ENCODE measurements around the gene GMEB1. TPM values are rescaled to one million over a fixed set of nuclear protein-coding genes. Genes with fewer than 3 reads are reported as not detected.
"Not testable (repeated sequence)": the region's sequence is repeated elsewhere in the genome, so short reads cannot be mapped to it uniquely, and the experiment has no call there.

The GMEB1 gene
- total and polyA plus RNA-seq, 10 of the 15 experiments (the other 5 are each of a cell fraction or from before 2014, with no cell fraction given) = 4.9 to 17.6 (median 9.4) TPM

DNA sequence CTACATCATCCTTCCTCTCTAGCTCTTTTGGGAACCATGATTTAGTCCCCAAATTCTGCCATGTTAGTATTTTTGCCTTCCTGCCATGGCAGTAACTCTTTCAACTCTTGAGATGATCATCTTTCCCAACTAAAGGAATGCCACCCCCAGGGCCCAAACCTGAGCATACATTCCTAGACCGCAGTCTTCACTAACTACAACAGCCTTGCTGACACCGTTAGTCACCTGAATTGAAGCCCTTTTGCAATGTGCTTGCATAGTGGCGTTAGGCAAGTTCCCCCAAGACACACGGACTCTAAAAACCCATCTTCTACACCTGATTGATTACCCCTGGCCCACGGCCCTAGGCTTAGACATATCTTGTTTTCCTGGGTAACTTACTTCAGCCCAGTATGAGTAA lies 51.8 kb downstream of the GMEB1 start (continued):
- TF ChIP-seq, protein P1, sequence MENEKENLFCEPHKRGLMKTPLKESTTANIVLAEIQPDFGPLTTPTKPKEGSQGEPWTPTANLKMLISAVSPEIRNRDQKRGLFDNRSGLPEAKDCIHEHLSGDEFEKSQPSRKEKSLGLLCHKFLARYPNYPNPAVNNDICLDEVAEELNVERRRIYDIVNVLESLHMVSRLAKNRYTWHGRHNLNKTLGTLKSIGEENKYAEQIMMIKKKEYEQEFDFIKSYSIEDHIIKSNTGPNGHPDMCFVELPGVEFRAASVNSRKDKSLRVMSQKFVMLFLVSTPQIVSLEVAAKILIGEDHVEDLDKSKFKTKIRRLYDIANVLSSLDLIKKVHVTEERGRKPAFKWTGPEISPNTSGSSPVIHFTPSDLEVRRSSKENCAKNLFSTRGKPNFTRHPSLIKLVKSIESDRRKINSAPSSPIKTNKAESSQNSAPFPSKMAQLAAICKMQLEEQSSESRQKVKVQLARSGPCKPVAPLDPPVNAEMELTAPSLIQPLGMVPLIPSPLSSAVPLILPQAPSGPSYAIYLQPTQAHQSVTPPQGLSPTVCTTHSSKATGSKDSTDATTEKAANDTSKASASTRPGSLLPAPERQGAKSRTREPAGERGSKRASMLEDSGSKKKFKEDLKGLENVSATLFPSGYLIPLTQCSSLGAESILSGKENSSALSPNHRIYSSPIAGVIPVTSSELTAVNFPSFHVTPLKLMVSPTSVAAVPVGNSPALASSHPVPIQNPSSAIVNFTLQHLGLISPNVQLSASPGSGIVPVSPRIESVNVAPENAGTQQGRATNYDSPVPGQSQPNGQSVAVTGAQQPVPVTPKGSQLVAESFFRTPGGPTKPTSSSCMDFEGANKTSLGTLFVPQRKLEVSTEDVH (IDR thresholded peaks at IDR 0.05; ENCODE audit: low read depth, partially characterized antibody) = no peak
- TF ChIP-seq NFYA (IDR thresholded peaks at IDR 0.05; ENCODE audit: borderline replicate concordance, low read depth, low read length) = no peak
- no peak for TF ChIP-seq CREB1 (IDR thresholded peaks at IDR 0.05; ENCODE audit: low read depth)
- no peak for TF ChIP-seq EGR1 (IDR thresholded peaks at IDR 0.05; ENCODE audit: borderline replicate concordance in 1 of 2, low read depth in 2 of 2, low read length in 2 of 2)
- no peak for TF ChIP-seq ZNF217 (IDR thresholded peaks at IDR 0.05)
- no peak for TF ChIP-seq RAD51 (IDR thresholded peaks at IDR 0.05)
- TF ChIP-seq SREBF1 (IDR thresholded peaks at IDR 0.05; ENCODE audit: low read length) = no peak
- TF ChIP-seq, protein P2, sequence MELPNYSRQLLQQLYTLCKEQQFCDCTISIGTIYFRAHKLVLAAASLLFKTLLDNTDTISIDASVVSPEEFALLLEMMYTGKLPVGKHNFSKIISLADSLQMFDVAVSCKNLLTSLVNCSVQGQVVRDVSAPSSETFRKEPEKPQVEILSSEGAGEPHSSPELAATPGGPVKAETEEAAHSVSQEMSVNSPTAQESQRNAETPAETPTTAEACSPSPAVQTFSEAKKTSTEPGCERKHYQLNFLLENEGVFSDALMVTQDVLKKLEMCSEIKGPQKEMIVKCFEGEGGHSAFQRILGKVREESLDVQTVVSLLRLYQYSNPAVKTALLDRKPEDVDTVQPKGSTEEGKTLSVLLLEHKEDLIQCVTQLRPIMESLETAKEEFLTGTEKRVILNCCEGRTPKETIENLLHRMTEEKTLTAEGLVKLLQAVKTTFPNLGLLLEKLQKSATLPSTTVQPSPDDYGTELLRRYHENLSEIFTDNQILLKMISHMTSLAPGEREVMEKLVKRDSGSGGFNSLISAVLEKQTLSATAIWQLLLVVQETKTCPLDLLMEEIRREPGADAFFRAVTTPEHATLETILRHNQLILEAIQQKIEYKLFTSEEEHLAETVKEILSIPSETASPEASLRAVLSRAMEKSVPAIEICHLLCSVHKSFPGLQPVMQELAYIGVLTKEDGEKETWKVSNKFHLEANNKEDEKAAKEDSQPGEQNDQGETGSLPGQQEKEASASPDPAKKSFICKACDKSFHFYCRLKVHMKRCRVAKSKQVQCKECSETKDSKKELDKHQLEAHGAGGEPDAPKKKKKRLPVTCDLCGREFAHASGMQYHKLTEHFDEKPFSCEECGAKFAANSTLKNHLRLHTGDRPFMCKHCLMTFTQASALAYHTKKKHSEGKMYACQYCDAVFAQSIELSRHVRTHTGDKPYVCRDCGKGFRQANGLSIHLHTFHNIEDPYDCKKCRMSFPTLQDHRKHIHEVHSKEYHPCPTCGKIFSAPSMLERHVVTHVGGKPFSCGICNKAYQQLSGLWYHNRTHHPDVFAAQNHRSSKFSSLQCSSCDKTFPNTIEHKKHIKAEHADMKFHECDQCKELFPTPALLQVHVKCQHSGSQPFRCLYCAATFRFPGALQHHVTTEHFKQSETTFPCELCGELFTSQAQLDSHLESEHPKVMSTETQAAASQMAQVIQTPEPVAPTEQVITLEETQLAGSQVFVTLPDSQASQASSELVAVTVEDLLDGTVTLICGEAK (IDR thresholded peaks at IDR 0.05; ENCODE audit: borderline replicate concordance) = no peak

DNA sequence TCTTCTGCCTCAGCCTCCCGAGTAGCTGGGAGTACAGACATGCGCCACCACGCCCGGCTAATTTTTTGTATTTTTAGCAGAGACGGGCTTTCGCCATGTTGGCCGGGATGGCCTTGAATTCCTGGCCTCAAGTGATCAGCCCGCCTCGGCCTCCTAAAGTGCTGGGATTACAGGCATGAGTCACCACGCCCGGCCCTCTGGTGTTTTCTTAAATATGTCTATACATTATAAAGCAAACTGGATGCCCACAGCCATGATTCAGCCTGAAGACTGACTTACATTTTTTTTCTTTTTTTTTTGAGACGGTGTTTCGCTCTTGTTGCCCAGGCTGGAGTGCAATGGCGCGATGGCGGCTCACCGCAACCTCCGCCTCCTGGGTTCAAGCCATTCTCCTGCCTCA lies 53.3 kb downstream of the GMEB1 start:
- SMC1A ChIA-PET (ENCODE audit: uncharacterized antibody, unreplicated experiment); FAIRE-seq; H3K4me2 ChIP-seq (ENCODE audit: control insufficient read depth, insufficient read depth); H3K4me3 ChIP-seq; H2AFZ ChIP-seq (ENCODE audit: control insufficient read depth, low read depth, low read length); intact Hi-C loops (cut with micrococcal nuclease; ENCODE audit: unreplicated experiment); H3K9ac ChIP-seq (ENCODE audit: control insufficient read depth, insufficient read depth, low read length); H3K27ac ChIP-seq (ENCODE audit: control insufficient read depth, insufficient read depth); H3K9me3 ChIP-seq (replicated peaks; ENCODE audit: control insufficient read depth, insufficient read depth, low read length); in situ Hi-C loops (cut with MboI); DNase-seq (ENCODE audit: low read depth, low spot score); H3K79me2 ChIP-seq (ENCODE audit: control insufficient read depth, insufficient read depth, low read length); H3K36me3 ChIP-seq (ENCODE audit: control insufficient read depth in 2 of 2, insufficient read depth in 2 of 2, low read length in 1 of 2); BruUV-seq (replicated peaks); ATAC-seq; H3K27me3 ChIP-seq (replicated peaks in 1 of 2; ENCODE audit: control insufficient read depth in 2 of 2, insufficient read depth in 2 of 2, low read length in 1 of 2); H3K4me1 ChIP-seq (ENCODE audit: control insufficient read depth, insufficient read depth, low read length); POLR2A ChIA-PET; H4K20me1 ChIP-seq (ENCODE audit: control insufficient read depth, insufficient read depth): not testable (repeated sequence)
- ChIA-PET CTCF (interaction anchor here (1.1 to 1.3 kb wide), 2 partner anchors 14 to 155 kb away, joined by 3 to 4 read pairs; partner anchors contain the start of gene YTHDF2), RAD21 (ENCODE audit: unreplicated experiment) (interaction anchor here (0.7 kb wide), 1 partner anchor 33 kb away, joined by 4 read pairs; no protein-coding TSS in a partner anchor)
- 92% methylated on average over 17 of the region's 18 CpGs for WGBS (ENCODE audit: insufficient coverage, insufficient replicate concordance, low lambda C conversion rate, missing lambda C conversion rate)

DNA sequence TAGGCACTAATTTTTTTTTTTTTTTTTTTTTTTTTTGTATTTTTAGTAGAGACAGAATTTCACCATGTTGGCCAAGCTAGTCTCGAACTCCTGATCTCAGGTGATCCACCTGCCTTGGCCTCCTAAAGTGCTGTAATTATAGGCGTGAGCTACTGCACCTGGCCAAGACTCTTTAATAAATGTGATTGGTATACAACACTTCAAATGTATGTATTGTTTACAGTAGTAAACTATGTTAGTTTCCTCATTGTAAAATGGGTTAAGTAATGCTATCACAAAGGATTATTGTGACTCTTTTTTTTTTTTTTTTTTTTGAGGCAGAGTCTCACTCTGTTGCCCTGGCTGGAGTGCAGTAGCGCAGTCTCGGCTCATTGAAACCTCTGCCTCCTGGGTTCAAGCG lies 56.8 kb downstream of the GMEB1 start:
- H3K9me3 ChIP-seq (replicated peaks; ENCODE audit: control insufficient read depth, insufficient read depth, low read length); FAIRE-seq; BruUV-seq (replicated peaks); H4K20me1 ChIP-seq (ENCODE audit: control insufficient read depth, insufficient read depth); DNase-seq (ENCODE audit: low read depth, low spot score); intact Hi-C loops (cut with micrococcal nuclease; ENCODE audit: unreplicated experiment); H2AFZ ChIP-seq (ENCODE audit: control insufficient read depth, low read depth, low read length); H3K36me3 ChIP-seq (ENCODE audit: control insufficient read depth in 2 of 2, insufficient read depth in 2 of 2, low read length in 1 of 2); H3K4me1 ChIP-seq (ENCODE audit: control insufficient read depth, insufficient read depth, low read length); in situ Hi-C loops (cut with MboI); H3K4me3 ChIP-seq; H3K9ac ChIP-seq (ENCODE audit: control insufficient read depth, insufficient read depth, low read length); H3K79me2 ChIP-seq (ENCODE audit: control insufficient read depth, insufficient read depth, low read length); H3K27ac ChIP-seq (ENCODE audit: control insufficient read depth, insufficient read depth); H3K4me2 ChIP-seq (ENCODE audit: control insufficient read depth, insufficient read depth); ATAC-seq; H3K27me3 ChIP-seq (replicated peaks in 1 of 2; ENCODE audit: control insufficient read depth in 2 of 2, insufficient read depth in 2 of 2, low read length in 1 of 2): not testable (repeated sequence)
- WGBS (ENCODE audit: insufficient coverage, insufficient replicate concordance, low lambda C conversion rate, missing lambda C conversion rate) = 35% methylated on average over 3 of the region's 5 CpGs
- CTCF ChIA-PET = interaction anchor here (0.7 kb wide), 1 partner anchor 198 kb away, joined by 3 read pairs; no protein-coding TSS in a partner anchor
- SMC1A ChIA-PET (ENCODE audit: uncharacterized antibody, unreplicated experiment) = interaction anchor here (1.6 kb wide), 1 partner anchor 11 kb away, joined by 4 read pairs; no protein-coding TSS in a partner anchor
- RAD21 ChIA-PET (ENCODE audit: unreplicated experiment) = interaction anchor here (0.7 kb wide), 1 partner anchor 82 kb away, joined by 3 read pairs; the partner anchor contains the start of gene TAF12
- POLR2A ChIA-PET = interaction anchor here (0.6 kb wide), 3 partner anchors 64 to 475 kb away, joined by 3 to 7 read pairs (median 4); no protein-coding TSS in a partner anchor

Measured in GM12878 (cell line).